Tibial artery (tissue), 4 donors: Measurements from ENCODE around the gene RAB28.

Experiments
- DNase-seq, 2 donors: peaks; one replicate each; pipeline ENCODE4 v3.0.0-alpha.2; 2019
- H3K27ac ChIP-seq, 2 donors: fragments of 200-600 bp; sonication (generic) in 1 of 2; 1 replicate in 1 of 2; 2 replicates in 1 of 2; pipeline ENCODE4 v1.5.1; 2018 to 2019; ENCODE audit warnings: mild to moderate bottlenecking in 1 of 2
- H3K27me3 ChIP-seq, 2 donors: fragments of 200-600 bp; sonication (generic) in 1 of 2; one replicate each; pipeline versions ENCODE4 v1.5.1 to v1.6.0; 2016 to 2019
- H3K36me3 ChIP-seq, 3 donors: fragments of 200-600 bp; sonication (generic) in 2 of 3; one replicate each; pipeline ENCODE4 v1.5.1; 2016 to 2019; ENCODE audit warnings: mild to moderate bottlenecking in 2 of 3
- H3K4me1 ChIP-seq, 4 donors: fragments of 200-600 bp; sonication (generic) in 2 of 4; 1 replicate in 3 of 4; 2 replicates in 1 of 4; pipeline ENCODE4 v1.5.1; 2016 to 2019
- H3K4me3 ChIP-seq, 2 donors: fragments of 200-600 bp; sonication (generic) in 1 of 2; 1 replicate in 1 of 2; 2 replicates in 1 of 2; pipeline ENCODE4 v1.5.1; 2018 to 2019; ENCODE audit warnings: mild to moderate bottlenecking in 2 of 2
- H3K9me3 ChIP-seq, 3 donors: fragments of 200-600 bp; sonication (generic) in 1 of 3; one replicate each; pipeline ENCODE4 v1.5.1; 2016 to 2019
- CTCF ChIP-seq, 2 experiments: fragments of 200-600 bp in 1 of 2; fragments of 450-650 bp in 1 of 2; IDR thresholded peaks; one replicate each; pipeline ENCODE4 v1.5.1; 2017 to 2019; ENCODE audit warnings: antibody characterized with exemption in 2 of 2, mild to moderate bottlenecking in 1 of 2, moderate library complexity in 1 of 2
- intact Hi-C: fragments of 100-400 bp; cut with DNase I; formaldehyde crosslinking; loops from one replicate; pipeline ENCODE4 v1.15.0; 2023; ENCODE audit warnings: low total_unique reads

The RAB28 gene

GRCh38 chr4:13523591-13524503, 39.7 kb upstream of the RAB28 start:
- Histone ChIP-seq H3K27ac (no peak overlapping the region), H3K4me3 (no peak overlapping the region), H3K4me1 (peaks cover 0 to 23% (median 16%) of the 10 kb centered on the region in 4 donors), H3K36me3 (peaks cover 0 to 5% (median 0%) of the 10 kb centered on the region in 3 donors), H3K9me3 (peaks cover 0 to 23% (median 17%) of the 10 kb centered on the region in 3 donors), H3K27me3 (peaks cover under 1 to 76% of the 10 kb centered on the region in 2 donors)
- DNase-seq: no peak
- TF ChIP-seq CTCF (IDR thresholded peaks at IDR 0.05): no peak
- intact Hi-C loops: no loop called here

GRCh38 chr4:13523105-13523477, 39.0 kb upstream of the RAB28 start:
- Histone ChIP-seq H3K4me3 (no peak overlapping the region), H3K9me3 (peaks cover 0 to 23% (median 17%) of the 10 kb centered on the region in 3 donors), H3K27ac (no peak overlapping the region), H3K4me1 (peaks cover 0 to 16% (median 9%) of the 10 kb centered on the region in 4 donors), H3K36me3 (peaks cover 0 to 5% (median 0%) of the 10 kb centered on the region in 3 donors), H3K27me3 (peaks cover 0 to 68% of the 10 kb centered on the region in 2 donors)
- no peak for DNase-seq
- no peak for TF ChIP-seq CTCF (IDR thresholded peaks at IDR 0.05)
- intact Hi-C loops: no loop called here

GRCh38 chr4:13522282-13523104, 38.4 kb upstream of the RAB28 start:
- peaks cover 0 to 10% (median 4%) of the 10 kb centered on the region in 4 donors for H3K4me1 ChIP-seq
- H3K4me3 ChIP-seq: no peak overlapping the region
- intact Hi-C loops: no loop called here
- peaks cover 0 to 62% of the 10 kb centered on the region in 2 donors for H3K27me3 ChIP-seq
- peaks cover 0 to 5% (median 0%) of the 10 kb centered on the region in 3 donors for H3K36me3 ChIP-seq
- H3K27ac ChIP-seq: no peak overlapping the region
- no peak for TF ChIP-seq CTCF (IDR thresholded peaks at IDR 0.05)
- peaks cover 0 to 23% (median 17%) of the 10 kb centered on the region in 3 donors for H3K9me3 ChIP-seq
- no peak for DNase-seq

- peaks cover 0 to 48% of the 10 kb centered on the region in 2 donors for H3K27me3 ChIP-seq
- intact Hi-C loops: no loop called here
- no peak for TF ChIP-seq CTCF (IDR thresholded peaks at IDR 0.05)
Measured at GRCh38 chr4:13521047-13521446, 36.9 kb upstream of the RAB28 start.

GRCh38 chr4:13516315-13516860, 32.2 kb upstream of the RAB28 start:
- Histone ChIP-seq H3K4me3 (no peak overlapping the region), H3K27me3 (peaks cover 0 to 16% of the 10 kb centered on the region in 2 donors), H3K9me3 (no peaks in the 10 kb centered on the region), H3K36me3 (no peaks in the 10 kb centered on the region), H3K4me1 (no peaks in the 10 kb centered on the region), H3K27ac (no peak overlapping the region)
- TF ChIP-seq CTCF (IDR thresholded peaks at IDR 0.05): no peak
- intact Hi-C loops: no loop called here
- no peak for DNase-seq

More at GRCh38 chr4:13521047-13521446, 36.9 kb upstream of the RAB28 start:
- Histone ChIP-seq H3K27ac (no peak overlapping the region), H3K9me3 (peaks cover 0 to 23% (median 17%) of the 10 kb centered on the region in 3 donors), H3K4me1 (peaks cover 0 to 8% (median 3%) of the 10 kb centered on the region in 4 donors), H3K36me3 (peaks cover 0 to 5% (median 0%) of the 10 kb centered on the region in 3 donors), H3K4me3 (no peak overlapping the region)
- DNase-seq: no peak
